Right kidney (tissue), 1 donor: ENCODE data around the gene CSTPP1.
"Not testable (repeated sequence)": the region's sequence is repeated elsewhere in the genome, so short reads cannot be mapped to it uniquely, and the experiment has no call there.

ENCODE experiments used
- DNase-seq: peaks from one replicate; pipeline ENCODE4 v3.0.0-alpha.2; 2016

CSTPP1 gene

GRCh38 chr11:46949297-46949696, 12.7 kb downstream of the CSTPP1 start:
- no peak for DNase-seq

- DNase-seq = no peak
Observed at GRCh38 chr11:46951864-46952263, 15.3 kb downstream of the CSTPP1 start.

GRCh38 chr11:46952553-46952952, 16.0 kb downstream of the CSTPP1 start:
- DNase-seq = no peak

DNA sequence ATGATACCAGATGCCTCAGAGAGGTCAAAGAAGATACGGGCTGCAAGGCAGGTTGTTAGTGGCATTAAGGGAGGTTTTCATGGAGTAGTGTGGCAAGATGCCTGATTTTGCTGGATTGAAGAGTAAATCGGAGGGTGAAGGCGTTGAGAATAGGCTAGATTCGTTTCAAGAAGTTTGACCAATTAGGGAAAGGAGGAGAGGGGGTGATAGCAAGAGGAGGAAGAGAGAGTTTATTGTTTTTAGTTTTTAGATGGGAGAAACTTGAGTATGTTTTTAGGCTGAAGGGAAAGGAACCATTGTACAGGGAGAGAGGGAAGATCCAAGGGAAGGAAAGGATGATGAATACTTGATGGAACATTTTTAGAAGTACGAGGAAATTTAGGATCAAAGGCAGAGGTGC, 16.5 kb downstream of the CSTPP1 start:
- DNase-seq = no peak

DNA sequence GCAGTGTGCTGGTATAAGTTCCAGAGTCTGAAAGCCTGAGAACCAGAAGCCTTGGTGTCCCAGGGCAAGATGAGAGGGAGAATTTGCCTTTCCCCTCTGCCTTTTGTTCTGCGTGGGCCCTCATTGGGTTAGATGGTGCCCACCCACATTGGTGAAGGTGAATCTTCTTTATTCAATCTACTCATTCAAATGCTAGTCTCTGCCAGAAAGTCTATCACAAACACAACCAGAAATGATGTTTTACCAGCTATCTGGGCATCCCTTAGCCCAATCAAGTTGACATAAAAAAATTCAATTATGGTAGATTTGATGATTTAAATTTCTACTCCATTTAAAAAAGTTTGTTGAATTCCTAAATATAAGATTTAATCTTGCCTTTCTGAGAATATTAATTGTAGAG, 22.2 kb downstream of the CSTPP1 start:
- DNase-seq = no peak

- no peak for DNase-seq
Observed at GRCh38 chr11:46961041-46961440, 24.5 kb downstream of the CSTPP1 start.

GRCh38 chr11:46961886-46962285, 25.3 kb downstream of the CSTPP1 start:
- DNase-seq = not testable (repeated sequence)

DNA sequence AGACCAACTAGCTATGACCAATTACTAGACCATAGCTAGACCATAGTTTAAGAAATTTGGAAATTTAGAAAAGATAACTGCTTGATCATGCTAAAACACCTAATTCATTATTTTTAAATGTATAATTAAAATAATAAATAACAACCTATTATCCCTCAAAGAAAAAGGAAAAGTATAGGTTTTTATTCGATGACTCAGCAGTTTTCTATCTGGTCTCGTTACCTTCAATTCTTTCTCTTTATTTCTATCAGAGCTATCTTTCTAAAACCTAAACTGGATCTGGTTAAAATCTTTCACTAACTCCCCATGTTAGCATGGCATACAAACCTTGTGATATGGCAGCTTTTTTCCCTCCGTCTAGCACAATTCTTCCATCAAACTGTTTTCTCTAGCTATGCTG, 27.3 kb downstream of the CSTPP1 start:
- no peak for DNase-seq

DNA sequence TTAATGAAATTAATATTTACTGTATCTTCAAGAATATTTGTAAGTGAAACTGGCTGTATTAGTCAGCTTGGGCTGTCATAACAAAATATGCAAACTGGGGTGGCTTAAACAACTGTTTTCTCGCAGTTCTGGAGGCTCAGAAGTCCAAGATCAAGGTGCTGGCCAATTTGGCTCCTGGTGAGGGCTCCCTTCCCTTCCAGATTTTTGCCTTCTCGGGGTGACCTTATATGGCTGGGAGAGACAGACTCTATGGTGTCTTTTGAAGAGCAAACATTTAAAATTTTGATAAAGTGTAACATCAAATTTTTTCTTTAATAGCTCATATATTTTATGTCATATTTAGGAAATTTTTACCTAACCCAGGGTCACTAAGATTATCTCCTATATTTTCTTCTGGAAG, 30.2 kb downstream of the CSTPP1 start:
- no peak for DNase-seq

DNA sequence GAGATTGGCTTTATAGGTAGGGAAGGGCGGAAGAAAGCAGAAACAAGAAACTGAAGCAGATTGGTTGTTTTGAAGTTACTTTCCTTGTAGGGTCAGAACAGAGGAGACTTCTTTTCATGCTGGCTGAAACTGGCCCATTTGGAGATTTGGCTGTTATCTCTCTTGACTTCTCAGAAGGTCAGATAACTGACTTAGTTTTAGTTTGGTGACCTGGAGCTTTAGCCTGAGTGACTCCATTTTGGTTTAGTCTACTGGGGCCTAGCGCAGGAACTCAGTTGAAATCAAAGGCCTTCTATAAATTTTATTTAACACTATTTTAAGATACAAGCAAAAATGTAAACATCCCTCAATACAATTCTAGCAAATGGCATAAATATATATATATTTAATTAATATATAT, 31.4 kb downstream of the CSTPP1 start:
- no peak for DNase-seq

GRCh38 chr11:46969379-46969778, 32.8 kb downstream of the CSTPP1 start:
- no peak for DNase-seq

GRCh38 chr11:46970913-46971625, 34.5 kb downstream of the CSTPP1 start:
- no peak for DNase-seq

DNA sequence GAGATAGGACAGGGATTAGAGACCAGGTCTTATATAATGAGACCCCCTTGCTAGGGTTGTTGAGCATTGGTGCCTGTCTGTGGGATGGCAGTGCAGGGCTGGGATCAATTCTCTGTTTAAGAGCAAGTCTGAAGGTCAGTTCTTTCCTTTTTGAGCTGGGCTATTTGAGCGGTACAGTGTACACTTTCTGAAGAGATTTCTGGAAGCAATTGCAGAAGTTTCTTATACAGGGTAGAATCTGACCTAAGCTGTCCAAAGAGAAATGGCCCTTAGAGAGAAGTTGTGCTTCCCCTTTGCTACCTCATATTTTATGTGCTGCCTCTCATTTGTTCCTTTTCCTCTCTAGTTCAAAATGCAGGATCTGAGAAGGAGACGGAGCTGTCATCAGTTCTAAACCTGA, 35.8 kb downstream of the CSTPP1 start:
- no peak for DNase-seq

GRCh38 chr11:46972821-46973220, 36.3 kb downstream of the CSTPP1 start:
- DNase-seq = no peak

DNA sequence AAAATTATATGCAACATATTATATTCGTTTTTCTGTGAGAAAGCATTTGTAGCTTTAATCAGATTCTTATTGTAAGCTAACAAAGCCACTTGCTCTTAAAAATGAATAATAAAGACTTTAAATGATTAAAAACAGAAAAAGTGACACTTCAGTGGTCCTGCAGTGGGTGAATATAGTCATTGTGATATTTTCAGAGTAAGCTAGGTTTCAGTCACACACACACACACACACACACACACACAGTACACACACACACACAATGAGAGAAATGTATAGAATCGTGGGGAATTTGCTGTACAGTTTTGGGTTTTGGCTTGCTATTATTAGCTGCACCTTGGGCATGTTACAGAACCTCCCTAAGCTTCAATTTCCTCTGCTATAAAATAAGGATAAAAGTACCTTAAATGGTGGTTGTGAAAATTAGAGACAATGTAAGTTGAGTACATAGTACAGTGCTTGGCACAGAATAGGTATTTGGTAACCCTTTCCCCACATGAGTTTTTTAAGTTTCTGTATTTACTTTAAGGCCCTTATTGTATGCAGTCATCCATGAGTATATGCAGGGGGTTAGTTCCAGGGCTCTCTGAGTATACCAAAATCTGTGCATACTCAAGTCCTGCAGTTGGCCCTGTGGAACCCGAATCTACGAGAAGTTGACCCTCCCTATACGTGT, 39.8 kb downstream of the CSTPP1 start:
- no peak for DNase-seq

DNA sequence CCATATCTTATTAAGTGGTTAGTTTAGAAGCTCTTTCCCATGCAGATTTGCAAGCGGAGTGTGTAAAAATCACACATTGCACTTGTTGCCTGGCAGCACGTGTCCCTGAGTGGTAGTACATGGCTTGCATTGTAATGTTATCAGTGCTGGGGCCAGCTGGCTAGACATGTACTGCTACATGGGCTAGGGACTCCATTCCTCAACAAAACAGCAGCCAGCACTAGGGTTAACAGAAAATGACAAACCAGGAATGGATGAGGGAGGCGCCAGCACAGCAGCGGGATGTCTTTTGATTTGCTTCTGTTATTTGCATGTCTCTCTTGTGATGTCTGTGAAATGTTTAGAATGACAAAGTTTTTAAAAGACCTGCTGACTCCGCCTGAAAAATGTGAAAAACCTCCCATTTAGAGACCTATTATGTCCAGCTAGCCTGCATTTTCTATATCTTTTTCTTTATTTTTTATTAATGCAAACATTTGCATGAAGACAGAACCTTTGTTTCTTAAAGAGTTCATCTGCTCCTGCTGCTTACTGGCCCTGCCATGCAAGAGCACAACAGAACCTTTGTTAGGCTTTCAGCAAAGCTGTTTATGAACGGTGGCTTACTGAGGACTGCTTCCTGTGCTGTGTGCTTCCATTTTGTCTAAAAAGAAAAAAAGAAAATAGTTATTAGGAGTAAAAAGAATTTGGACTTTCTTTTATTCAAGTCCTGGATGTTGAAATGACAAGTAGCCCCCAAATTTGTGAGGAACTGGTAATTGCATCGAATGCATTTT, 40.7 kb downstream of the CSTPP1 start:
- no peak for DNase-seq

DNA sequence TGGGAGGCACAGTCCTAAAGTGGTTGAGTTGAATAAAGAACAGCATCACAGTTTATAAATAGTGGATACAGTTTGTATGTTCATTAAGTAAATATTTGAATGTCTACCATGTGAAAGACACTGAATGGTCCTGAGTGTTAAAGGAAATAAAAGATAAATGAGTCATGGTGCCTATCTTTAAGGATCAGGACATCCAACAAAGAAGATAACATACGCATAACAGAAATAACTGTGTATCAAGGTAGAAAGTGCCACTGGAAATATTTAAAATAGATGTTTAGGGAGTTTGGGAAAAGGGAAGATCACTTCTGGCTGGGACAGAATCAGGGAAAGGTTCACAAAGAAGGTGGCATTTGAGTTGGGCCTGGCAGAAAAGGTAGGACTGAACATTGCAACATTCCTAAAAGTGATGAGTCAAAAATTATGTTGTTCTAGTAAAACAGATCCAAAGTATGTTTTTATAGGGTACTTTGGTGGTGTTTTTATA, 41.5 kb downstream of the CSTPP1 start:
- DNase-seq = no peak

DNA sequence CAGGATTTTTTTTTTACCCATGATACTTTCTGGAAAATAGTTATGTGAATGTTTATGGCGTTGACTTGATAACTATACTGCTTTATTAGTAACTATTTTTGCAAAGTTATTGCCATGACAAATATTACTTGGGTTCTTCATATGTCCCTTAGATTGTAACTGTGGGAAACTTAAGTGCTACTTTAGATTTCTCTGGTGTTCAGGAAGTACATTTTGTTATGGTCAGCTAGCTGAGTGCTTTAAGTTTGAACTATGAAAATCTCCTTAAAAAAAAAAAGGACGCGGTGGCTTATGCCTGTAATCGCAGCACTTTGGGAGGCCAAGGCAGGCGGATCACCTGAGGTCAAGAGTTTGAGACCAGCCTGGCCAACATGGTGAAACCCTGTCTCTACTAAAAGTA, 42.8 kb downstream of the CSTPP1 start:
- no peak for DNase-seq

DNA sequence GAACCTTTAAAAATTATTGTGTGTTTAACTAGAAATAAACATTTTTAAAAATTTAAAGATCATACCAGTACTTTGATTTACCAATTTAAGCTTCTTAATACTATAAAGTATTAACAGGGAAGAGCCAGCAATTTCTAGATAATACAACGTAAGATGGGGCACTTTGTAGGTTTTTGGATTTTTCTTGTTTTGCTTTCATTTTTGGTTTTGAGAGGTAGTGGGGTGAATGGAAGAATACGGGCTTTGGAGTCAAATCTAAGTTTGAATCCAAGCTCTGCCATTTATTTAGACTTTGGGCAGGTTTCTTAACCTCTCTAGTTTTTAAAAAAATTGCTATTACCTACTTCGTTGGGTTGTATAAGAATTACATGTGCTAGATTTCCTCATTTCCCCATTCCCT, 44.9 kb downstream of the CSTPP1 start:
- no peak for DNase-seq

DNA sequence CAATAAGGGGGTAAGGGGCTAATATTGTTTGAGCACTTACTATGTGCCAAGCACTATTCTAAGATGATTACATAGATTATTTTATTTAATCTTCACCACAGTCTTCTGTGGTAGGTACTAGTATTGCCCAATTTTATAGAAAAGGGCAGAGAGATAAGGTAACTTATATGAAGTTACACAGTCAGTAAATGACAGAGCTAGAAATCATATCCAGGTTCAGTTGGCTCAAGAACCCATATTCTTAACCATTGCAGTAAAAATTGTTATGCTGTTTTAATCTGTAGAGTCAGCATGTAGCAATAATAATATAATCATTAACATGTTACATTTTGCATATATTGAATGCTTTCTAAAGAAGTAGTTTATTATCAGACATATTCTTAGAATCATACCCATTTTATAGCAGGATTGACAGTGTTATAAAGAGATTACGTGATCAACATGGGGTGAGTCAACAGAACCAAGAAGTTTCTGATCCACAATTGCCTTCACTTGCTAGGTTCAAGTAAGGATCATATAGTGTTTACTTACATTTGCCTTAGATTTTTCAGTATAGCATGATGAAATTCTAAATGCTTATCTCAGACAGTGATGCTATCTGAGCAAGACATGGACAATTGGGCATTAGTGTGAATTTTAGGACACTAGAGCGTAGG, 46.4 kb downstream of the CSTPP1 start:
- DNase-seq = no peak

DNA sequence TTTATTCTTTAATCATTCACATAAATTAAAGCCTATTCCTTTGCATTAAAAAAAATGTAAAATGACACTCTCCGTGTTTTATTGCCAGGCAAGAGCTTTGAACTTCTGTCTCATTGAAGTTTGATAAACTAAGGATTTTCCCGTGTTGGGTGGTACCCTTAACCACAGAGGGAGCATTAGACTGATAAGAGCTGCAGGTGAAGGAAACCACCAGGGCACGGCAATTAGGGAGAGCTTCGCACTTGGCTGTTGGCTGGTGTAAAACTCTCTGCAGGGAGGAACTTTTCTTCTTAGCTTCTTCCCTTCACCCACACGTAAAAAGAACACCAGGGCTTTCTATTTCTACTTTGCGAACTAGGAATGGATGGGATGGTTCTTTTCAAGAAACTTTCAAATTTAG, 47.0 kb downstream of the CSTPP1 start:
- DNase-seq = no peak

GRCh38 chr11:46984548-46984947, 48.0 kb downstream of the CSTPP1 start:
- DNase-seq = no peak

DNA sequence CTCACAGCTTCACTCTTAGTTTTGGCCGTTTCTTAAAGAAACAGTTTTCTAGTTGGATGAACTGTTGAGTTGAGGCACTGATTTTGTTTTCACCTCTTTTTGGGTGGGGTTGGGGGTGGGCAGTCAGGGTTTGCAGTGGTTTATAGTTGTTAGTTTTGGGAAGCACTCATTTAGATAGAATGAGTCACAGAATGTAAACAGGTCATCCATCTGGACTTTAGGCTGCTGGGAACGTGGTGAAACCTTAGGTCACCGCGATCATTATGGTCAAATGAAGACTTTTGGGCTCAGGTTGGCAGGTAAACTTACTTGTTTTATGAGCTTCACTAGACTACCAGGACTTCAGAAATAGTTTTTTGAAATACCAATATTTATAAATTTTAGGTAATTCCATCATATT, 48.4 kb downstream of the CSTPP1 start:
- no peak for DNase-seq
